Measurements from ENCODE around the gene CEACAM4.

The CEACAM4 gene

DNA sequence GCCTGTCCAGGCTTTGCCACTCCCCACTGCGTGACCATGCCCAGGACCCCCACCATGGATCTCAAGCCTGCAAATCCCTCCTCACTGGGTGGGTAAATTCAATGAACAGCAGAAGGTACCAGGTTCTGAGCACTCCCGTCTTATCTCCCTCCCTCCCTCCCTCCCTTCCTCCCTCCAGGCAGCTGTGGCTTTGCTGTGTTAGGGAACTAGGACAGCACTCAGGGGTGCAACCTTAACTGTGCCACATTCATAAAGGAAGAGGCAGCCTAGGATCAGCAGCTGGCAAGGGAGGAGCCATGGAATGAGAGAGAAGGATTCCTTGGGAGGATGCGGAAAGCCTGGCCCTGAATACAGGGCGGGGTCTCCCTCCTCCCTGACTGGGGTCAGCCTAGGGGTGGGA, 5.6 kb downstream of the CEACAM4 start:
- DNase-seq (ENCODE audit: low read depth) = no peak
- H3K4me3 ChIP-seq (ENCODE audit: low read depth, low read length) = no peak overlapping the region
- no peak for TF ChIP-seq MYC (IDR thresholded peaks at IDR 0.05; ENCODE audit: low read depth, low read length)
- TF ChIP-seq CTCF (IDR thresholded peaks at IDR 0.05; ENCODE audit: low read depth, low read length) = no peak
- TF ChIP-seq, protein P1, sequence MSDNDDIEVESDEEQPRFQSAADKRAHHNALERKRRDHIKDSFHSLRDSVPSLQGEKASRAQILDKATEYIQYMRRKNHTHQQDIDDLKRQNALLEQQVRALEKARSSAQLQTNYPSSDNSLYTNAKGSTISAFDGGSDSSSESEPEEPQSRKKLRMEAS (IDR thresholded peaks at IDR 0.05; ENCODE audit: low read depth, low read length) = no peak
- no peak for TF ChIP-seq POLR2A (IDR thresholded peaks at IDR 0.05; ENCODE audit: extremely low read depth, insufficient read length)

GRCh38 chr19:41620171-41620570, 6.7 kb downstream of the CEACAM4 start:
- no peak for TF ChIP-seq POLR2A (IDR thresholded peaks at IDR 0.05; ENCODE audit: extremely low read depth, insufficient read length)
- no peak for TF ChIP-seq MYC (IDR thresholded peaks at IDR 0.05; ENCODE audit: low read depth, low read length)
- TF ChIP-seq, protein P1 (IDR thresholded peaks at IDR 0.05; ENCODE audit: low read depth, low read length) = no peak
- TF ChIP-seq CTCF (IDR thresholded peaks at IDR 0.05; ENCODE audit: low read depth, low read length) = no peak
- DNase-seq (ENCODE audit: low read depth) = no peak
- no peak overlapping the region for H3K4me3 ChIP-seq (ENCODE audit: low read depth, low read length)

- H3K4me3 ChIP-seq (ENCODE audit: low read depth, low read length) = no peak overlapping the region
- no peak for TF ChIP-seq MYC (IDR thresholded peaks at IDR 0.05; ENCODE audit: low read depth, low read length)
- peak; percentile 52 for DNase-seq (ENCODE audit: low read depth)
Measured at GRCh38 chr19:41619018-41619556, 7.8 kb downstream of the CEACAM4 start.

- no peak for DNase-seq (ENCODE audit: low read depth)
- TF ChIP-seq POLR2A (IDR thresholded peaks at IDR 0.05; ENCODE audit: extremely low read depth, insufficient read length) (no peak), CTCF (IDR thresholded peaks at IDR 0.05; ENCODE audit: low read depth, low read length) (no peak), MYC (IDR thresholded peaks at IDR 0.05; ENCODE audit: low read depth, low read length) (no peak)
- TF ChIP-seq, protein P1 (IDR thresholded peaks at IDR 0.05; ENCODE audit: low read depth, low read length) = no peak
- H3K4me3 ChIP-seq (ENCODE audit: low read depth, low read length) = no peak overlapping the region
Measured at GRCh38 chr19:41617941-41618730, 8.7 kb downstream of the CEACAM4 start.

DNA sequence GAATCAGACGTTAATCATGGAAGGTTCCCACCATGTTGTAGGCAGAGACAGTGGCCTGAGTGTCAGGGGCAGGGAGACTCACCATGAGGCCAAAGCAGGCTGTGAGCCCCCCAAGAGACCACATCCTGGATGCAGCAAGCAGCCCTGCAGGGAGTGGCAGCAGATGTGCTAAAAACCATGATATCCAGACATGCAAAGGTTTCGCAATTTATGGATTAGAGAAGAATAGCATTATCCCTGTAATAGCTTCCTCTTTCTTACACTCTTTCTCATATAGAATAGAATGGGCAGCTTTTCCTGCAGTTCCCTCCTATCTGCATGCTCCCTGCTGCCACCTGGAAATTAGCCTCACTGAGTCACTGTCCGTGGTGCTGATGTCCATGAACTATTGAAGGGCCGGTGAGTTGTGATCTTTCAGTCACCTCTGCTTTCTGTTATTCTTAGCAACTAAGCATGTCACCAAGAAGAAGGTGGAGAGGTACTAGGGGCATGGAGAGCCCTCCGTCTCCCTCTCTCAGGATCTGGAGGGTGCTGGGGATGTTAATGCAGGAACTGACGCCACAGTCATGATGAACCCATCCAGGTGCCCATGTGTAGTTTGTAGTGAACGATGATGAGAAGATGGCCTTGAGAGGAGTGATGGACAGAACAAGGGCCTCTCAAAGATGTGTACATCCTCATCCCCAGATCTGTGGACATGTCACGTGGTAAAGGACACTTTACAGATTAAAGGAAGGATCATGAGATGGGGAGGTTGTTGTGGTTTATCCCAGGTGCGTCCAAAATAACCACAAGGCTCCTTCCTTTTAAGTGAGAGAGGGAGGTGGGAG, 9.9 kb downstream of the CEACAM4 start:
- no peak overlapping the region for H3K4me3 ChIP-seq (ENCODE audit: low read depth, low read length)
- peak; percentile 46 for DNase-seq (ENCODE audit: low read depth)
- TF ChIP-seq POLR2A (IDR thresholded peaks at IDR 0.05; ENCODE audit: extremely low read depth, insufficient read length) (no peak), MYC (IDR thresholded peaks at IDR 0.05; ENCODE audit: low read depth, low read length) (no peak), CTCF (IDR thresholded peaks at IDR 0.05; ENCODE audit: low read depth, low read length) (no peak)
- TF ChIP-seq, protein P1 (IDR thresholded peaks at IDR 0.05; ENCODE audit: low read depth, low read length) = no peak

GRCh38 chr19:41615207-41615606, 11.7 kb downstream of the CEACAM4 start:
- DNase-seq (ENCODE audit: low read depth) = no peak
- H3K4me3 ChIP-seq (ENCODE audit: low read depth, low read length) = no peak overlapping the region
- no peak for TF ChIP-seq CTCF (IDR thresholded peaks at IDR 0.05; ENCODE audit: low read depth, low read length)
- TF ChIP-seq, protein P1 (IDR thresholded peaks at IDR 0.05; ENCODE audit: low read depth, low read length) = no peak
- no peak for TF ChIP-seq POLR2A (IDR thresholded peaks at IDR 0.05; ENCODE audit: extremely low read depth, insufficient read length)
- no peak for TF ChIP-seq MYC (IDR thresholded peaks at IDR 0.05; ENCODE audit: low read depth, low read length)
